Activated CD4-positive, alpha-beta T cell treated with anti-CD3 and anti-CD28 coated beads, Interleukin-10, Interleukin-2, amounts not matched to agents 100 ng/mL and 50 ng/mL, durations not matched to agents 16 hours and 8 hours (primary cell): ENCODE data around the gene SCO2.
A peak's percentile ranks its signal among the peaks of the same experiment; 100 is the strongest.
"Not testable (repeated sequence)": the region's sequence is repeated elsewhere in the genome, so short reads cannot be mapped to it uniquely, and the experiment has no call there.

Experiments used
- DNase-seq: peaks from one replicate; pipeline ENCODE4 v3.0.0-alpha.2; 2020

The SCO2 gene

GRCh38 chr22:50548921-50549790 is 23.8 kb upstream of the SCO2 start:
- DNase-seq, result no peak

- peak; percentile 53 for DNase-seq
These were observed 22.9 kb upstream of the SCO2 start for GRCh38 chr22:50548040-50548920.

- no peak for DNase-seq
These were observed 22.0 kb upstream of the SCO2 start for GRCh38 chr22:50547263-50547985.

- DNase-seq, result no peak
These were observed 21.2 kb upstream of the SCO2 start for GRCh38 chr22:50546326-50547262.

- DNase-seq, result peak; percentile 68
These were observed 20.3 kb upstream of the SCO2 start, which contains the start of gene KLHDC7B for GRCh38 chr22:50545522-50546325. Gene KLHDC7B (plus strand): TSS chr22:50545899. CDS start chr22:50546244, 345 bp downstream.

GRCh38 chr22:50544746-50545253 is 19.4 kb upstream of the SCO2 start:
- DNase-seq, result peak; percentile 68

GRCh38 chr22:50544078-50544745 is 18.8 kb upstream of the SCO2 start:
- peak; percentile 93 for DNase-seq

GRCh38 chr22:50542416-50542927 is 17.1 kb upstream of the SCO2 start:
- peak; percentile 90 for DNase-seq

GRCh38 chr22:50541667-50542026 is 16.2 kb upstream of the SCO2 start:
- peak; percentile 93 for DNase-seq

GRCh38 chr22:50540381-50540780 is 15.0 kb upstream of the SCO2 start:
- DNase-seq, result no peak

GRCh38 chr22:50537765-50538164 is 12.4 kb upstream of the SCO2 start:
- no peak for DNase-seq

- DNase-seq, result no peak
These were observed 10.8 kb upstream of the SCO2 start for GRCh38 chr22:50536226-50536625.

GRCh38 chr22:50535113-50535512 is 9.7 kb upstream of the SCO2 start:
- DNase-seq, result no peak

- not testable (repeated sequence) for DNase-seq
These were observed 8.7 kb upstream of the SCO2 start for GRCh38 chr22:50533856-50534711.

- no peak for DNase-seq
These were observed 7.7 kb upstream of the SCO2 start for GRCh38 chr22:50532824-50533796.

- peak; percentile 42 for DNase-seq
These were observed 6.7 kb upstream of the SCO2 start for GRCh38 chr22:50531962-50532674.

- DNase-seq, result peak; percentile 84
These were observed 6.2 kb upstream of the SCO2 start for GRCh38 chr22:50531546-50531961.
